ENCODE results near the gene CCL25.

- TF ChIP-seq POLR2A (IDR thresholded peaks at IDR 0.05): no peak
- TF ChIP-seq CTCF (IDR thresholded peaks at IDR 0.05): no peak
Measured at GRCh38 chr19:8017808-8018207, 34.8 kb upstream of the CCL25 start.
